Hepatic stellate cell (primary cell): ENCODE data around the gene DYNLT1.
A peak's percentile ranks its signal among the peaks of the same experiment; 100 is the strongest.
"Not testable (repeated sequence)": the region's sequence is repeated elsewhere in the genome, so short reads cannot be mapped to it uniquely, and the experiment has no call there.

Source experiments
- DNase-seq: peaks from one replicate; pipeline ENCODE4 v3.0.0; 2011; ENCODE audit warnings: low spot score

Gene DYNLT1

DNA sequence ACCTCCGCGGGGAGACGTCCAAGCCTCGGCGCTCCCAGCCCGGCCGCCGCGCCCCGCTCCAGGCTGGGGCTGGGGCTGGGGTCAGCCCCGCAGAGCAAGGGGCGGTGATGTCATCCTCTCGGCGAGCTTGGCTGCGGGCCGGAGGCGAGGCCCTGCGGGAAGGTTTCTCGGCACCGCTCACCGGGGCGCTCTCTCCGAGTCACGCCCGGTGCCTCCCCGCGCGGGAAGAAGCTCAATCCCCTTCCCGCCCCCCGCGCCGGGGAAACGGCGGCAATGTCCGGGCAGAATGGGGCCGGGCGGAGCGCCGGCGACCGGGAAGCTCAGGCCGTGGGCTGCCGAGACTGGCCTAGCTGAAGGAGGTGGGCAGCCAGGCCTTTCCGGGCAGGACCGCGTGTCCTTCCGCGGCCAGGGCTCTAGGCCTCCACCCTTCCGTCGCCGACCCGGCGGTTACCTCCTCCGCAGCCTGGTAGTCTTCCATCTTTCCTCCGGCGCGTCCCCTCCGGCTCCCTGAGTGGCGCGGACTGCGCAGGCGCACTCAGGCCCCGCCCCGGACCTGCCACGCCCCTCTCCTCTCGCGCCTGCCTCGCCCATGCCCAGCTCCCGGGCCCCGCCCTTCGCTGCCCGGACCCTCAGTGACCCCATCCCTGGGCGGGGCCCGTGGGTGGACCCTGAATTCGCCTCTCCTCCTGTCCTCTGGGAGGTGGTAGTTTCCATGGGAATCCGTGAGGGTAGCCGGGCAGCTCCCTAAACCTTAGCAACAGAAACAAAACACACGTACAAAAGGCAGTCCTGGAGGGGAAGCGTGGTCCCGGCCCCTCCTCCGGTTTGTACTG is at the start of gene DYNLT1:
DYNLT1 (minus strand) TSS at position 513 of the 833 bp plus-strand sequence; CDS start at position 478, 35 bp downstream.
- peak; percentile 94 for DNase-seq

GRCh38 chr6:158688860-158689259 is 44.3 kb upstream of the DYNLT1 start:
- DNase-seq = no peak

DNA sequence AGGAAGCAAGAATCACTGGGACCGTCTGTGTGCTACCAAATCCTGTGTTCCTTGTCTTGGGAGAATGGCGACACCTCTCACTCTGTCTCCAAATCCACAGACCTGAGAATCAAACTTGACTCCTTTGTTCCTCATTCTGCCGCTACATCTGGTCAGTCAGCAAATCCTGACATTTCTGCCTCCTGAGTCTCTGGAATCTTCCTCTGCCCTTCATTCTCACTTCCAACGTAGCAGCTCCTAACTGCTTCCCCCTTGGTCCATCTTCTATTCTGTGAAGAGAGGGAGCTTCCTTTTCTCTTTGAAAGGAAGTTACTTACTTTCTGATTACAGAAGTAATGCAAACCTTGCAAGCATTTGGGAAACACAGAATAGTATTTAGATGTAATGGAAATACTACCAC is 43.0 kb upstream of the DYNLT1 start:
- no peak for DNase-seq

DNA sequence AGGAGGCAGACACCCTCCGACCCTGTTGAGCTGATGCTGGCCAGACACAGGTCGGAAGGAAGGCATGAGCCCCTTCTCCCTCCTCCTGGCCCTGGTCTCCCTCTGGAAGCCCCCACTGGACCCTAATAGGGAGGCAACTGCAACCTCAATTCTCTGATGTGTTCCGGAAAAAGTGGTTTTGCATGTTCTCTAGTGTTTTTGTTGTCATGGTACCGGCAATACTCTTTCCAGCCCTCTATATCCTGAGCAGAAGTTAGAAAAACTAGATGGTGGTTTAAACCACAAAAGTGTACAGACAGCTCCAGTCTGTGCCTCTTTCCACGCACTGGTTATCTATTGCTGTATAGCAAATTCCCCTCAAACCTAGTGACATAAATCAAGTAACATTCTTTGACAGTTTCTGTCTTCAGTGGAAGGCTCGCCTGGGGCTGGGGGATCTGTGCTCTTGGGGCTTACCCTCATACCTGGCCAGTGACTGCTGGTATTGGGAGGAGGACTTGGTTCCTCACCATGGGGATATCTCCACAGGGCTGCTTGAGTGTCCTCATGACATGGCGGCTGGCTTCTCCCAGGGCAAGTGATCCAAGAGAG is 42.3 kb upstream of the DYNLT1 start:
- no peak for DNase-seq

GRCh38 chr6:158686311-158686710 is 41.8 kb upstream of the DYNLT1 start:
- DNase-seq = no peak

GRCh38 chr6:158684745-158685324 is 40.3 kb upstream of the DYNLT1 start:
- DNase-seq = no peak

DNA sequence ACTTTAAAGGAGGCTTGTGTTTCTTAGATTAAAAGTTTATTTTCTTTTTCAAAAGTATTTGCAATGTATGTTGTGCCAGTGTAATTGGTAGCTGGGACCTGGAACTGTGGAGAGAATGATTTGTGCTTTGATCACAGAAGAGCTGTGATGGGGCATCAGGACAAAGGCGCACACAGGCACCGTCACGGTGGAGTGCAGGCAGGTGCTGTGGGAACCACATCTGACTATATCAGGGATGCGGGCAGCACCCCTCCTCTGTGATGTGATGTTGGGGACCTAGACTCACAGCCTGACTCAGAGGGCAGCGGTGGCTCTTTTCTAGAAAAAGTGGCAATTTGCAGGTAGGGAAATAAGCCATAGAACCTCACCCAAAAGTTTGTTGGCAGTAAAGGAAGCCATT is 39.8 kb upstream of the DYNLT1 start:
- DNase-seq = no peak

- no peak for DNase-seq
These were observed 35.9 kb upstream of the DYNLT1 start for GRCh38 chr6:158680481-158680880.

DNA sequence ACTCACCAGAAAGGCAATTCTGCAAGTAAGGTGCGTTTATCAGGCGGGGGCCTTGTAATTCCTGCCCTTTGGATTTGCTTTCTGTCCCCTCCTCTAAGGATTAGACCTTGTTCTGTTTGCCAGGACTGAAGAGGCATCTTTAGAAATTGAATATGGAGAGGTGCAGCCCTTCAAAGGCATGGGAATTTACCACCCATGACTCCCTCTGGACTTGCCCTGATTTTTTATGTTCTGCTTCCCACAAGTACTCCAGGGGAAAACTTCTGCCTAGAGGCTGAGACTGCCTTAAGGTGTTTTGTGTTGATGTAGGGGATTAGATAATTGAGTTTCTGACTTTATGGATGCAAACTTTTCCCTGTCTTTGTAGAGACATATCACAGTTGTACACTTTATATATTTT is 35.5 kb upstream of the DYNLT1 start:
- no peak for DNase-seq

- DNase-seq = no peak
These were observed 33.5 kb upstream of the DYNLT1 start for GRCh38 chr6:158677906-158678578.

GRCh38 chr6:158677094-158677493 is 32.6 kb upstream of the DYNLT1 start:
- DNase-seq = not testable (repeated sequence)

DNA sequence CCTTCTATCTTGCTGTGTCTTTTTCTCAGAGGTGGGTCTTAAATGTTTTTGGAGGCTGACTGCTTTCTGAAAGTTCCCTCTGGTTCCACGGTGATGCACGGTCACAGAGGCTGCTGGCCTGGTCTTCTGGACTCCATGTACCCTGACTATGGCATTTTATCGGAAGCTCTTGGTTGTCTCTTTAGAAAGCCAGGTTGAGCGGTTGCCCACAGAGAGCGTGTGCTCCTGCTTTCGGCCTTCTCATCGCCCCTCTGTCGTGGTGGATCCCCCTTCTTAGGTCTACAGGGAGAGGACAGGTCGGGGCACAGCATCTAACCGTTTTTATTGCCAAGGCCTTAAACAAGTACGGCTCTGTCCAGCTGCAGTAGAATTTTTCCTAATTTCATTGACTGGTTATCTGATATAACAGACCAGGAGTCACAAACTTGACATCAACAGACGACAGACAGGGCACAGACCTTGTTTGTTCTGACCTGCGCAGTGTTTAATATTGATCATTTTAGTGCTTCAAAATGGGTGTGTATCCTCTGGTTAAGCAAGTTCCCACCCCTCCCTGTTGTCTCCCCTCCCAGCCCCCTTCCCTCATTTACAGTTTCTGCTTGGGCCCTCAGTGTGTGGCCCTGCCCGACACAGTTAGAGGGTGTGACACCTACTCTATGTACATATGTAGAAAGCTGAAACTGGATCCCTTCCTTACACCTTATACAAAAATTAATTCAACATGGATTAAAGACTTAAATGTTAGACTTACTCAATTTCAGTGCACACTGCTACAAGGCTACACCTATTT is 30.0 kb upstream of the DYNLT1 start:
- no peak for DNase-seq

GRCh38 chr6:158672726-158673125 is 28.2 kb upstream of the DYNLT1 start:
- DNase-seq = no peak

- DNase-seq = not testable (repeated sequence)
These were observed 27.6 kb upstream of the DYNLT1 start for GRCh38 chr6:158672119-158672518.

DNA sequence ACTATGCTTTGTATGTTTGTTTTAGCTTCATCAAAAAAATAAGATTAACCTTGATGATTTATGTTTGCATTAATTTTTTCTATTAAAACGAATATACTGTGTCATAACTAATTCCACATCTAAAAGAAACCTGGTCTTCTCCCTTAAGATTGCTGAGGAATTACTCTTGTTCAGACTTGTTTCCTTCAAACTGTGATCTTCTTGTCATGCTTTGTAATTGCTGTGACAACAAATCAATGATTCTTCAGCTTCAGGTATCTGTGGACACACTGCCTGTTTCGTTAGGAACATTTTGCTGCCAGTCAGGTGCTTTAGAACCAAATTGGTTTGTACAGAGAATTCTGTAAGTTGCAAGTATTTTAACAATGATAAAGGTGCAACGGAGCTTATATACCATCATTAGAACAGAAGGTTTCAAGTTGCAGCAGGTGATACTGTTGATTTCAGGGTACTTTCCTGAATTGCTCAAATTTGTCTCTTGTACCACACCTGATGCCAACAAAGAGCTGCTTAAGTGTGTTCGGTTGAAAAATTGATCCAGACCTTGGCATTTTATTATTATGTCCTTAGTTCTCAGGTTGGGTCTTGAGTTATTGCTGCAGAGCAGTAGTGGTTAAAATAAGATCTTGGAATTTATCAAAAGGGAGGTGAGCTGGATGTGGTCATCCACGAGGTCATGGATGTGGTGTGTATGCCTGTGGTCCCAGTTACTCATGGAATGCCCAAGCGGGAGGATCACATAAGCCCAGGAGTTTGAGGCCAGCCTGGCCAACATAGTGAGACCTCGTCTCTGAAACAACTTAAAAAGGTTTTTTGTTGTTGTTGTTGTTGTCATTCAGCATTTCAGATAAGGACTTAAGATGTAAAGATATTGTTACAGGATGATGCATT is 24.8 kb upstream of the DYNLT1 start:
- no peak for DNase-seq

- no peak for DNase-seq
These were observed 24.2 kb upstream of the DYNLT1 start for GRCh38 chr6:158668707-158669103.

GRCh38 chr6:158667360-158667981 is 22.9 kb upstream of the DYNLT1 start:
- no peak for DNase-seq

DNA sequence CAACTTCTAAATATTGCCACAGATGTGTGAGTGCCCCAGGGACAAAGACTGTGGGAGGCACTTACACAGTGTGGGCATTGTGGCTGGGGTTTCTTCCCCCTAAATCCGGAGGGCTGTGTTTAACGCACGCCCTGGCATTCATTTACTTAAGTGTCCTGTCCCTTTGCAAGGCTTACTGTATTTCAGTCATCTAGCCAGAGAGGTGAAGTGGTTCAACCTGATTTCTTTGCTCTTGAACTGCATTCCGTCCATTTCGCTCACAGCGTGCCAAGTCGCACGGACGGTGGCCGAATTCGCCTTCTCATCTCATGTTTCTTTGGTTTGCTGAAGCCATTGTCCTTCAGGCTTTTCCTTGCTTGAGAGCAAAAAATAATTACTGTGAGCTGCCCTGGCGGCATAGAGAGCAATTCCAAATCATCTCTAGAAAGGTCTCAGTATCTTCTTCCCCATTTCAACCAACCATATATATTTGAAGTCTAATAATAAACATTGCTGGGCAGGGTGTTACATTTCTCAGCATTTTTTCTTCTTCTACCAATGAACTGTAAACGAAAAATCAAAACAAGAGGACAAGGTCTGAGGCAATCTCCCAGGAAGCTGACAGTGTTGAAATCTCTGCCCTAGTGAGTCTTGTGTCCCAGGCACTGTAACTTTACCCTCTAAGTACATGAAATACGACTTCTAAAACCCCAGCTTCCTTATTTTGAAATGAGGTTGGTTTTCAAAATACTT is 22.3 kb upstream of the DYNLT1 start:
- no peak for DNase-seq

- DNase-seq = no peak
These were observed 20.8 kb upstream of the DYNLT1 start for GRCh38 chr6:158665332-158665731.
